Stimulated activated naive CD8-positive, alpha-beta T cell treated with anti-CD3 and anti-CD28 coated beads, Interleukin-15, Interleukin-2, amounts not matched to agents 100 ng/mL and 50 ng/mL, for 24 hours (primary cell): ENCODE results near the gene NBEA.

Source experiments
- H3K27ac Mint-ChIP-seq: one replicate; pipeline ENCODE4 v1.8.0; 2021; ENCODE audit warnings: mild to moderate bottlenecking, mixed read lengths
- H3K27me3 Mint-ChIP-seq: one replicate; pipeline ENCODE4 v1.8.0; 2021; ENCODE audit warnings: mixed read lengths
- H3K36me3 Mint-ChIP-seq: one replicate; pipeline ENCODE4 v1.8.0; 2021; ENCODE audit warnings: low read depth, mixed read lengths
- H3K4me1 Mint-ChIP-seq: one replicate; pipeline ENCODE4 v1.8.0; 2021; ENCODE audit warnings: low read depth, mixed read lengths
- H3K4me3 Mint-ChIP-seq: one replicate; pipeline ENCODE4 v1.8.0; 2021; ENCODE audit warnings: mild to moderate bottlenecking, mixed read lengths
- H3K9me3 Mint-ChIP-seq: one replicate; pipeline ENCODE4 v1.8.0; 2021; ENCODE audit warnings: mixed read lengths

The NBEA gene

GRCh38 chr13:35499676-35500075 is 557.6 kb downstream of the NBEA start:
- Mint-ChIP-seq H3K36me3 (no peaks in the 10 kb centered on the region), H3K27me3 (no peaks in the 10 kb centered on the region), H3K4me1 (no peaks in the 10 kb centered on the region), H3K9me3 (no peaks in the 10 kb centered on the region), H3K4me3 (no peak overlapping the region), H3K27ac (no peak overlapping the region)

GRCh38 chr13:35500144-35500543 is 558.1 kb downstream of the NBEA start:
- H3K9me3 Mint-ChIP-seq: no peaks in the 10 kb centered on the region
- H3K27ac Mint-ChIP-seq: no peak overlapping the region
- no peaks in the 10 kb centered on the region for H3K27me3 Mint-ChIP-seq
- no peak overlapping the region for H3K4me3 Mint-ChIP-seq
- no peaks in the 10 kb centered on the region for H3K36me3 Mint-ChIP-seq
- H3K4me1 Mint-ChIP-seq: no peaks in the 10 kb centered on the region

DNA sequence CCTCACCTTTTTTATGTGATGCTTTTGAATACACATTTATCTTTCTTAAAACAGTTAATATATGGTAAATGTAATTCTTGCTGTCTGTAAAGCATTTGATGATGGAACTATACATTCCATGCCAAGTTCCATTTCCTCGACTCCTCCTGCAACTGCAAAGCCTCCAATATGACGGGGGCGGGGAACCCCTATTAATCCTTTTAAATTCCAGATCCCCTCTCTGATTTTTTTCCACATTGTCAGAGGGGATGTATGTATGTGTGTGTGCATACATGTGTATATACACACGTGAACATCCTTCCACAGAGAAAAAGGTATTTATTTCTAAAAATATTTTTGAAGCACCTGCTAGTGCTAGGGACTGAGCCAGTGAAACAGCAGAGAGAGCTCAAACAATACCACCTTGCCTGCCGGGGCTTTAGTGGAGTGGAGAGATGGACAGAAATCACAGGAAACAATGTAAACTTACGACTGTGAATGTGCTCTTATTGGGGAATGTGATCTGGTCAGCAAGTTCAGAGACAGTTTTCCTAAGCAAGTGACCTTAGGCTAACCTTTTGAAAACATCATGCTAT is 559.7 kb downstream of the NBEA start:
- Mint-ChIP-seq H3K4me3 (no peak overlapping the region), H3K27ac (no peak overlapping the region), H3K36me3 (no peaks in the 10 kb centered on the region), H3K9me3 (no peaks in the 10 kb centered on the region), H3K27me3 (no peaks in the 10 kb centered on the region), H3K4me1 (no peaks in the 10 kb centered on the region)

DNA sequence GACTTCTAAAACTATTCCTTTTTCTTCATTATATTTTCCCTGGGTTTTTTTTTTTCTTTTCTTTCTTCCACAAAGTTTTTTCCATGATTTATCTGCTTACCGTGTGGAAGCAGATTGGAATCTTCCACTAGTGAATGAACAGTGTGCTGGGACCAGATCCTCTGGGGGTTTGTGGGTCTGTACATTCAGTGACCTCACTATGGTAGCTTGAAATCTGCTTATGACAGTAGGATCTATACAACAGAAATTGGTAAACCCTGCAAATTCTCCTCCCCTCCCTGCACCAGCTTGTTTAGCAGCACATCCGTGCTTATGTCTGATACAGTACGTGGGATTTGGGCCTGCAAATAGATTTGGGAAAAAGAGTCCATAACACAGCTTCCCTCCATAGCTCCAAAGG is 560.4 kb downstream of the NBEA start:
- H3K9me3 Mint-ChIP-seq: no peaks in the 10 kb centered on the region
- no peak overlapping the region for H3K4me3 Mint-ChIP-seq
- H3K4me1 Mint-ChIP-seq: no peaks in the 10 kb centered on the region
- H3K27me3 Mint-ChIP-seq: no peaks in the 10 kb centered on the region
- H3K27ac Mint-ChIP-seq: no peak overlapping the region
- no peaks in the 10 kb centered on the region for H3K36me3 Mint-ChIP-seq

- no peaks in the 10 kb centered on the region for H3K9me3 Mint-ChIP-seq
- no peaks in the 10 kb centered on the region for H3K36me3 Mint-ChIP-seq
- H3K4me3 Mint-ChIP-seq: no peak overlapping the region
- no peaks in the 10 kb centered on the region for H3K4me1 Mint-ChIP-seq
- no peak overlapping the region for H3K27ac Mint-ChIP-seq
- H3K27me3 Mint-ChIP-seq: no peaks in the 10 kb centered on the region
These were observed 570.3 kb downstream of the NBEA start for GRCh38 chr13:35512271-35512920.

GRCh38 chr13:35514061-35514477 is 572.0 kb downstream of the NBEA start:
- no peaks in the 10 kb centered on the region for H3K36me3 Mint-ChIP-seq
- no peaks in the 10 kb centered on the region for H3K4me1 Mint-ChIP-seq
- no peak overlapping the region for H3K4me3 Mint-ChIP-seq
- no peaks in the 10 kb centered on the region for H3K9me3 Mint-ChIP-seq
- H3K27ac Mint-ChIP-seq: no peak overlapping the region
- no peaks in the 10 kb centered on the region for H3K27me3 Mint-ChIP-seq

DNA sequence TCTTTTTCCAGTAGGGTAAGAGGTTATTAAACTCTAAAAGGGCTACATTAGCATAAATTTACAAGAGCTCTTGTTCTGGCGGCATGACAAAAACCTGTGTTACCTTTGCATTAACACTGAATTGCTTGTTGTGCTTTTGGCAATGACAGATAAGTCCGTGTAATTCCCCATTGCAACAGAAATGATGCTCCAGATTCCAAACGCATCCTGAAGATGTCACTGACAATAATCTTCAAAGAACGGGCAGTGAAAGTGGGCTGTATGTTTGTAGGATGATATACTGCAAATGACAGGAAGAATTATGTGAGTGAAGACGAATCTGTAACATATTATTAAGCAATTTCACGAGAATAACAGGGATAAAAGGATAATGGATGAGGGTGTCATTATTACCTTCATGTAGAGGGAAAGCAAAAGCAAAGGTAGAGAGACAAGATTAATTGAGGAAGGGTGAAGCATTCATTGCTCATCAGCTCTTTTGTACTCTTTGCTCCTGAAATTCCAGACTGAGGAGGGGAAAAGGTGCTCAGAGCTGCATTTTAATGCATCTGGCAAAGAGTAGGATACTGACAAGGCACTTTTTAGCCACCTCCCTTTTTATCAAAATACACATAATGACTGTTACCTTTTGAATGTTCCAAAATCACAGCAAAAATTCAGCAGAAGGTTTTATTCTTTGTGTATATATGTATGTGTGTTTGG is 572.9 kb downstream of the NBEA start:
- H3K4me3 Mint-ChIP-seq: no peak overlapping the region
- H3K9me3 Mint-ChIP-seq: no peaks in the 10 kb centered on the region
- no peaks in the 10 kb centered on the region for H3K36me3 Mint-ChIP-seq

DNA sequence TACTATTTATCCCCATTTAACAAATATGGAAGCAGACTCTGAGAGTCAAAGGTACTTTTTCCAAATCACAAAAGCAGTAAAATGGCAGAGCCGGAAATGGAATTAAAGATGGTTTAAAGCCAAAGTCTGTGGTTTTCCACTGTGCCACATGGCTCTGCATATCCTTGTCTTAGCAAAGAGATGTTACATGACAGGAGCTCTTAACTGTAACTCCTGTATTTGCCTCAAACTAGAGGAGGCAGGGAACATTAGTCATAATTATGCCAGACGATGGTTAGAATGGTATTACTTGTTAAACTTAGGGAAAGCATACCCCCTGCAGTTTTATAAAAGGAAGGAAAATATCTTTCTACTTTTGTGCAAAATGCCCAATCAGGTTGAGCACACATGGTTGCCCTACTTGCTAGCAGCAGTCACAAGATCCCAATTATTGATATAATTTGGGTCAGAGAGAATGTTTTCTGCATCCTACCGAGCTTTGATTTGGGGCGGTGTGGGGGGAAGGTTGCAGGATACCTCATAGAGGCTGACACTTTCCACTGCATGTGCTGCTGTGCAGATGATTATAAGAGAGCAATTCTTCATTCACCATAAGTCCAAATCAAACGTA is 576.4 kb downstream of the NBEA start:
- Mint-ChIP-seq H3K27me3 (no peaks in the 10 kb centered on the region), H3K4me3 (no peak overlapping the region), H3K9me3 (no peaks in the 10 kb centered on the region), H3K4me1 (no peaks in the 10 kb centered on the region), H3K27ac (no peak overlapping the region), H3K36me3 (no peaks in the 10 kb centered on the region)

More for the DNA sequence above, 572.9 kb downstream of the NBEA start:
- no peak overlapping the region for H3K27ac Mint-ChIP-seq
- no peaks in the 10 kb centered on the region for H3K27me3 Mint-ChIP-seq
- H3K4me1 Mint-ChIP-seq: no peaks in the 10 kb centered on the region

GRCh38 chr13:35524171-35524570 is 582.1 kb downstream of the NBEA start:
- H3K36me3 Mint-ChIP-seq: no peaks in the 10 kb centered on the region
- H3K27me3 Mint-ChIP-seq: no peaks in the 10 kb centered on the region
- no peaks in the 10 kb centered on the region for H3K9me3 Mint-ChIP-seq
- H3K27ac Mint-ChIP-seq: no peak overlapping the region
- H3K4me3 Mint-ChIP-seq: no peak overlapping the region
- H3K4me1 Mint-ChIP-seq: no peaks in the 10 kb centered on the region

- H3K9me3 Mint-ChIP-seq: no peaks in the 10 kb centered on the region
- H3K4me1 Mint-ChIP-seq: no peaks in the 10 kb centered on the region
- H3K36me3 Mint-ChIP-seq: no peaks in the 10 kb centered on the region
- H3K27ac Mint-ChIP-seq: no peak overlapping the region
- H3K27me3 Mint-ChIP-seq: no peaks in the 10 kb centered on the region
- no peak overlapping the region for H3K4me3 Mint-ChIP-seq
These were observed 584.5 kb downstream of the NBEA start for GRCh38 chr13:35526577-35526976.

GRCh38 chr13:35527451-35527850 is 585.4 kb downstream of the NBEA start:
- H3K27me3 Mint-ChIP-seq: no peaks in the 10 kb centered on the region
- H3K9me3 Mint-ChIP-seq: no peaks in the 10 kb centered on the region
- H3K27ac Mint-ChIP-seq: no peak overlapping the region
- H3K4me3 Mint-ChIP-seq: no peak overlapping the region
- no peaks in the 10 kb centered on the region for H3K4me1 Mint-ChIP-seq
- H3K36me3 Mint-ChIP-seq: no peaks in the 10 kb centered on the region

- no peaks in the 10 kb centered on the region for H3K9me3 Mint-ChIP-seq
- no peak overlapping the region for H3K27ac Mint-ChIP-seq
- H3K4me3 Mint-ChIP-seq: no peak overlapping the region
- H3K27me3 Mint-ChIP-seq: no peaks in the 10 kb centered on the region
- H3K4me1 Mint-ChIP-seq: no peaks in the 10 kb centered on the region
- H3K36me3 Mint-ChIP-seq: no peaks in the 10 kb centered on the region
These were observed 588.1 kb downstream of the NBEA start for GRCh38 chr13:35530147-35530546.

- no peak overlapping the region for H3K4me3 Mint-ChIP-seq
- H3K9me3 Mint-ChIP-seq: no peaks in the 10 kb centered on the region
- no peaks in the 10 kb centered on the region for H3K36me3 Mint-ChIP-seq
- no peaks in the 10 kb centered on the region for H3K27me3 Mint-ChIP-seq
- H3K4me1 Mint-ChIP-seq: no peaks in the 10 kb centered on the region
- no peak overlapping the region for H3K27ac Mint-ChIP-seq
These were observed 588.5 kb downstream of the NBEA start for GRCh38 chr13:35530581-35530980.

DNA sequence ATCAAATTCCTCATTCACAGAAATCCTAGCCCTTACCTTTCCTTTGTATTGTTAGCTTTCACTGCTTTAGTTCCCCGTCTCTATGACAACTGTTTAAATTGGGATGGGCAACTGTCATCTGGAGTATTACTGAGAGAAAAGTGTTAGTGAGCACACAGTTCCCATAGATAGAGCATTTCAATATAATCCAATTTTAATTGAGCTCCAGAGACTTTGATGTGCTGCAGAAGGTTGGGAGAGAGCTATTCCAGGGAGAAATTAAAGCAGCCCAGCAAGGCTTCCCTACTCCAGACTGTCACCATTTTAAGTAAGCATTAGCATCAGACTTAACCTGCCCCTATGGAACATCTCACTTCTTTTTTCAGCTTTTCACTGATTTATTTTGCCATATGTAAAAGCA is 589.5 kb downstream of the NBEA start:
- Mint-ChIP-seq H3K4me1 (no peaks in the 10 kb centered on the region), H3K27me3 (no peaks in the 10 kb centered on the region), H3K36me3 (no peaks in the 10 kb centered on the region), H3K9me3 (no peaks in the 10 kb centered on the region), H3K27ac (no peak overlapping the region), H3K4me3 (no peak overlapping the region)

DNA sequence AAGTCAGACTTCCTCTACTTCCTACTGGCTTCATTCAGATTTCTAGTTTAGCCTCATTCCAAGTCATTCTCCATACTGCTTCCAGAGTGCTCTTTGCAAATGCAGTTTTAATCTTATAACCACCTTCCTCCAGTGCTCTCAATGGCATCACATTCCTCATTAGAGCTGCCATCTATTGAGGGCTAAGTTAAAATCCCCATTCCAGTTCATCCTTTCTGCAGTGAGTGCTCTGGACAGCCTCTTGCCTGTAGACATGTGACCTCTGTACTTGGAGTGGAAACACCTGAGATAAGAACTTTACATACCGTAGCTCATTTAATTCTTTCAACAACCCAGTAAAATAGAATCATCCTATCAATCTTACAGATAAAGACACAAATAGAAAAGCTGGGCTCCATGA is 592.3 kb downstream of the NBEA start:
- H3K9me3 Mint-ChIP-seq: no peaks in the 10 kb centered on the region
- no peak overlapping the region for H3K27ac Mint-ChIP-seq
- H3K36me3 Mint-ChIP-seq: no peaks in the 10 kb centered on the region
- H3K4me3 Mint-ChIP-seq: no peak overlapping the region
- no peaks in the 10 kb centered on the region for H3K4me1 Mint-ChIP-seq
- H3K27me3 Mint-ChIP-seq: no peaks in the 10 kb centered on the region
